Tongue (tissue), 2 donors: ENCODE measurements around the gene IL1RAPL2. TPM values are rescaled to one million over a fixed set of nuclear protein-coding genes. Genes with fewer than 3 reads are reported as not detected.
"Not testable (repeated sequence)": the region's sequence is repeated elsewhere in the genome, so short reads cannot be mapped to it uniquely, and the experiment has no call there.

Experiments
- DNase-seq: peaks from one replicate; pipeline ENCODE4 v3.0.0-alpha.2; 2015
- total RNA-seq: library from RNA; depleted of rRNA; stranded (reverse); fragments of >200 nt; gene quantifications from one replicate; pipeline ENCODE4 v1.2.3, GENCODE V29; 2014

IL1RAPL2 gene
- total RNA-seq, 1 donor from 2014 or later: 7.8 TPM

- DNase-seq: no peak
Measured at GRCh38 chrX:104854790-104855340, 288.9 kb downstream of the IL1RAPL2 start.

- peak; percentile 19 for DNase-seq
Measured at GRCh38 chrX:104863466-104863865, 297.5 kb downstream of the IL1RAPL2 start.

- no peak for DNase-seq
Measured at GRCh38 chrX:104864296-104864695, 298.3 kb downstream of the IL1RAPL2 start.

GRCh38 chrX:104877504-104877903 is 311.5 kb downstream of the IL1RAPL2 start:
- DNase-seq: no peak

GRCh38 chrX:104902070-104902469 is 336.1 kb downstream of the IL1RAPL2 start:
- no peak for DNase-seq

GRCh38 chrX:104909694-104910093 is 343.7 kb downstream of the IL1RAPL2 start:
- DNase-seq: not testable (repeated sequence)

GRCh38 chrX:104913348-104913747 is 347.3 kb downstream of the IL1RAPL2 start:
- DNase-seq: peak; percentile 4

- DNase-seq: not testable (repeated sequence)
Measured at GRCh38 chrX:104914686-104915085, 348.7 kb downstream of the IL1RAPL2 start.

- DNase-seq: no peak
Measured at GRCh38 chrX:104918122-104918521, 352.1 kb downstream of the IL1RAPL2 start.

- no peak for DNase-seq
Measured at GRCh38 chrX:104921584-104922205, 355.7 kb downstream of the IL1RAPL2 start.

- DNase-seq: peak; percentile 61
Measured at GRCh38 chrX:104922206-104922621, 356.2 kb downstream of the IL1RAPL2 start.

GRCh38 chrX:104929324-104929723 is 363.3 kb downstream of the IL1RAPL2 start:
- no peak for DNase-seq

- DNase-seq: peak; percentile 56
Measured at GRCh38 chrX:104935581-104935980, 369.6 kb downstream of the IL1RAPL2 start.

GRCh38 chrX:104953251-104953650 is 387.3 kb downstream of the IL1RAPL2 start:
- no peak for DNase-seq

GRCh38 chrX:104961926-104962325 is 395.9 kb downstream of the IL1RAPL2 start:
- no peak for DNase-seq

GRCh38 chrX:104968241-104968640 is 402.2 kb downstream of the IL1RAPL2 start:
- no peak for DNase-seq

- DNase-seq: no peak
Measured at GRCh38 chrX:104972737-104973136, 406.7 kb downstream of the IL1RAPL2 start.

- no peak for DNase-seq
Measured at GRCh38 chrX:104987063-104987462, 421.1 kb downstream of the IL1RAPL2 start.

GRCh38 chrX:104988038-104988437 is 422.0 kb downstream of the IL1RAPL2 start:
- no peak for DNase-seq

GRCh38 chrX:104995546-104995945 is 429.5 kb downstream of the IL1RAPL2 start:
- DNase-seq: no peak

GRCh38 chrX:105006103-105006502 is 440.1 kb downstream of the IL1RAPL2 start:
- DNase-seq: no peak

GRCh38 chrX:105006996-105007395 is 441.0 kb downstream of the IL1RAPL2 start:
- no peak for DNase-seq

GRCh38 chrX:105013719-105014118 is 447.7 kb downstream of the IL1RAPL2 start:
- no peak for DNase-seq

GRCh38 chrX:105017641-105018040 is 451.6 kb downstream of the IL1RAPL2 start:
- DNase-seq: no peak
